Thoracic aorta (tissue), 2 donors: ENCODE measurements around the gene TBL3. TPM values are rescaled to one million over a fixed set of nuclear protein-coding genes. Genes with fewer than 3 reads are reported as not detected.
A peak's percentile ranks its signal among the peaks of the same experiment; 100 is the strongest.

Experiments used
- ATAC-seq: fragments of 150-250 bp; one replicate; pipeline ENCODE4 v1.8.0; 2017; ENCODE audit warnings: low read depth; ENCODE audit not compliant: insufficient number of reproducible peaks, low FRiP score
- DNase-seq: peaks from one replicate; pipeline ENCODE4 v3.0.0-alpha.2; 2020; ENCODE audit warnings: low spot score
- H3K27ac ChIP-seq, 2 donors: fragments of 200-600 bp; sonication (generic); 1 replicate in 1 of 2; 2 replicates in 1 of 2; pipeline ENCODE4 v1.5.1; 2016; ENCODE audit warnings: mild to moderate bottlenecking in 2 of 2, moderate library complexity in 2 of 2
- H3K27me3 ChIP-seq: fragments of 200-600 bp; sonication (generic); replicated peaks from 2 replicates; pipeline ENCODE4 v1.6.0; 2016; ENCODE audit warnings: mild to moderate bottlenecking; ENCODE audit not compliant: insufficient read depth
- H3K36me3 ChIP-seq: fragments of 200-600 bp; sonication (generic); one replicate; pipeline ENCODE4 v1.5.1; 2016
- H3K4me1 ChIP-seq, 2 donors: fragments of 200-600 bp; sonication (generic); 1 replicate in 1 of 2; 2 replicates in 1 of 2; pipeline versions ENCODE4 v1.5.1 to v1.6.0; 2016; ENCODE audit warnings: low read depth in 2 of 2, mild to moderate bottlenecking in 1 of 2; ENCODE audit not compliant: control insufficient read depth in 1 of 2
- H3K4me3 ChIP-seq: fragments of 200-600 bp; sonication (generic); 2 replicates; pipeline ENCODE4 v1.5.1; 2016; ENCODE audit warnings: mild to moderate bottlenecking
- H3K9me3 ChIP-seq: fragments of 200-600 bp; sonication (generic); 2 replicates; pipeline ENCODE4 v1.5.1; 2016
- total RNA-seq, 2 donors: library from RNA; depleted of rRNA; stranded (reverse); fragments of >200 nt; gene quantifications; one replicate each; pipeline versions ENCODE4 v1.1.0 to v1.2.3, GENCODE V29; 2016
- TF ChIP-seq, protein P1 (sequence below): fragments of 200-600 bp; sonication (generic); IDR thresholded peaks from one replicate; pipeline ENCODE4 v1.5.1; 2019; ENCODE audit warnings: antibody characterized with exemption

The TBL3 gene
- total RNA-seq, 2 donors from 2014 or later = 22.2 to 44.8 TPM

GRCh38 chr16:1968146-1968953 lies 3.5 kb upstream of the TBL3 start:
- ATAC-seq (no peak), DNase-seq (no peak)
- Histone ChIP-seq H3K4me3 (no peak overlapping the region), H3K27me3 (no peaks in the 10 kb centered on the region), H3K9me3 (no peaks in the 10 kb centered on the region), H3K4me1 (peaks cover 20 to 29% of the 10 kb centered on the region in 2 donors), H3K36me3 (no peaks in the 10 kb centered on the region), H3K27ac (no peak overlapping the region)
- TF ChIP-seq, protein P1, sequence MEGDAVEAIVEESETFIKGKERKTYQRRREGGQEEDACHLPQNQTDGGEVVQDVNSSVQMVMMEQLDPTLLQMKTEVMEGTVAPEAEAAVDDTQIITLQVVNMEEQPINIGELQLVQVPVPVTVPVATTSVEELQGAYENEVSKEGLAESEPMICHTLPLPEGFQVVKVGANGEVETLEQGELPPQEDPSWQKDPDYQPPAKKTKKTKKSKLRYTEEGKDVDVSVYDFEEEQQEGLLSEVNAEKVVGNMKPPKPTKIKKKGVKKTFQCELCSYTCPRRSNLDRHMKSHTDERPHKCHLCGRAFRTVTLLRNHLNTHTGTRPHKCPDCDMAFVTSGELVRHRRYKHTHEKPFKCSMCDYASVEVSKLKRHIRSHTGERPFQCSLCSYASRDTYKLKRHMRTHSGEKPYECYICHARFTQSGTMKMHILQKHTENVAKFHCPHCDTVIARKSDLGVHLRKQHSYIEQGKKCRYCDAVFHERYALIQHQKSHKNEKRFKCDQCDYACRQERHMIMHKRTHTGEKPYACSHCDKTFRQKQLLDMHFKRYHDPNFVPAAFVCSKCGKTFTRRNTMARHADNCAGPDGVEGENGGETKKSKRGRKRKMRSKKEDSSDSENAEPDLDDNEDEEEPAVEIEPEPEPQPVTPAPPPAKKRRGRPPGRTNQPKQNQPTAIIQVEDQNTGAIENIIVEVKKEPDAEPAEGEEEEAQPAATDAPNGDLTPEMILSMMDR = no peak

GRCh38 chr16:1972490-1972877 lies 631 bp downstream of the TBL3 start:
- no peak for DNase-seq
- Histone ChIP-seq H3K27ac (peak overlapping the region in 1 of 2 donors; percentile 77), H3K27me3 (no peaks in the 10 kb centered on the region), H3K4me1 (peaks cover 14 to 22% of the 10 kb centered on the region in 2 donors), H3K4me3 (peak overlapping the region; percentile 86), H3K9me3 (no peaks in the 10 kb centered on the region), H3K36me3 (peaks cover 34% of the 10 kb centered on the region)
- ATAC-seq = no peak
- TF ChIP-seq, protein P1 = no peak

DNA sequence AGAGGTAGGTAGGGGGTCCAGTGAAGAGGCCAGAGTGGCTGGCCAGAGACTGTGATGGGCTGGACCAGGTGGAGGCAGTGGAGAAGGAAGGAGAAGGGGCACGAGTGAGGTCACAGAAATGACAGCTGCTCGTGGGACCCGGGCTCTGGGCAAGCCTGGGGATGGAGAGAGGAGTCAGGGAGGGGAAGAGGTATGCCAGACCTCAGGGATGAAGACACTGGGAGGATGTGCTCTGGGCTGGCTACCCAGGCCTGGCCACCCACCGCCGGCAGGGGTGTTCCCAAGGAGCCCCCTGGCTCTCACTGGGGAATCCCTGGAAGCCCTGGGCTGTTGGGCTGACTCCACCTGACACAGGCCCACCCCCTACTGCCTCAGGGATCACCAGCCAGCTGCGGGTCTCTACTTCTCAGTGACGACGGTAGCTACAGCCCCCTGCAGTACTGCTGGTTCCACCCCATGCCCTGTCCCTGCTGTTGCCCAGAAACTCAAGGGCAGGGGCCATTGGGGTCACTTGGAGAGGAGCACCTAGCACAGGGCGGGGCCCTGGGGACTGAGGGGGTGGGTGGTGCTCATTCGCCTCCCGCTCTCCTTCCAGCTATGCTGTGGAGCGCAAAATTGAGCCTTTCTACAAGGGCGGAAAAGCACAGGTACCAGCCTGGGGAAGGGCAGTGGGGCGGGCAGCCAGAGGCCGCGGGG lies 1.8 kb downstream of the TBL3 start:
- H3K4me1 ChIP-seq = peaks cover 14 to 22% of the 10 kb centered on the region in 2 donors
- TF ChIP-seq, protein P1 = no peak
- H3K27me3 ChIP-seq = no peaks in the 10 kb centered on the region
- no peaks in the 10 kb centered on the region for H3K9me3 ChIP-seq
- no peak for DNase-seq
- H3K27ac ChIP-seq = no peak overlapping the region
- no peak overlapping the region for H3K4me3 ChIP-seq
- peaks cover 46% of the 10 kb centered on the region for H3K36me3 ChIP-seq
- no peak for ATAC-seq

DNA sequence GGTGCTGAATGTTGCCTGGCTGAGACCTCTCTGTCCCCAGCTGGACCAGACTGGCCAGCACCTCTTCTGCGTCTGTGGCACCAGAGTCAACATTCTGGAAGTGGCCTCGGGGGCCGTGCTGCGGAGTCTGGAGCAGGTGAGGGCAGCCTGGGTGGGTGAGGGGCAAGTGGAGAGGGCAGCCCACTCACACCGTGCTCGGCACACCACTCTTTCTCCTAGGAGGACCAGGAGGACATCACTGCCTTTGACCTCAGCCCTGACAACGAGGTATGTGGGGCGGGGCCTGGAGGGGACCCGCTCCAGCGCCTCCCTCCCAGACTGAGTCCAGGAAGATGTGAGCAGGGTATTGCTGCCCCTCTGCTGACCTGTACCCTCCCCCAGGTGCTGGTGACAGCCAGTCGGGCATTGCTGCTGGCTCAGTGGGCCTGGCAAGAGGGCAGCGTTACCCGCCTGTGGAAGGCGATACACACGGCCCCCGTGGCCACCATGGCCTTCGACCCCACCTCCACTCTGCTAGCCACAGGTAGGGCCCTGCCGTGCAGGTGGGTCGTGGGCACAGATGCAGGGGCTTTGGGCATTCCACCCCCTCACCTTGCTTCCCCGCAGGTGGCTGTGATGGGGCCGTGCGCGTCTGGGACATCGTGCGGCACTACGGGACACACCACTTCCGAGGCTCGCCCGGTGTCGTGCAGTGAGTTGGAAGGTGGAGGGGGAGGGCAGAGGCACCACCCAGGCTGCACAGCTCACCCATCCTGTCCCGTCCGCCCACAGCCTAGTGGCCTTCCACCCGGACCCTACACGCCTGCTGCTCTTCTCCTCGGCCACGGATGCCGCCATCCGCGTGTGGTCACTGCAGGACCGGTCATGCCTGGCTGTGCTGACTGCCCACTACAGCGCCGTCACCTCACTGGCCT lies 2.6 kb downstream of the TBL3 start:
- H3K27ac ChIP-seq = no peak overlapping the region
- H3K27me3 ChIP-seq = no peaks in the 10 kb centered on the region
- DNase-seq (no peak), ATAC-seq (no peak)
- TF ChIP-seq, protein P1 = no peak
- H3K36me3 ChIP-seq = peaks cover 46% of the 10 kb centered on the region
- H3K4me1 ChIP-seq = peaks cover 14 to 22% of the 10 kb centered on the region in 2 donors
- H3K4me3 ChIP-seq = no peak overlapping the region
- H3K9me3 ChIP-seq = no peaks in the 10 kb centered on the region
